Stimulated activated CD8-positive, alpha-beta memory T cell treated with anti-CD3 and anti-CD28 coated beads, Interleukin-7, amount 100 ng/mL, for 1 hour (primary cell): Measurements from ENCODE around the gene GRIK3.
"Not testable (repeated sequence)": the region's sequence is repeated elsewhere in the genome, so short reads cannot be mapped to it uniquely, and the experiment has no call there.

ENCODE experiments used
- DNase-seq, 2 donors: peaks; one replicate each; pipeline ENCODE4 v3.0.0-alpha.2; 2020; ENCODE audit warnings: low read depth in 2 of 2

Gene GRIK3

GRCh38 chr1:36767429-36767828, 266.9 kb downstream of the GRIK3 start:
- not testable (repeated sequence) for DNase-seq

- no peak for DNase-seq
These were observed 267.8 kb downstream of the GRIK3 start for GRCh38 chr1:36766481-36766880.

- DNase-seq, result no peak
These were observed 268.5 kb downstream of the GRIK3 start for GRCh38 chr1:36765785-36766300.

GRCh38 chr1:36764798-36765197, 269.5 kb downstream of the GRIK3 start:
- no peak for DNase-seq

GRCh38 chr1:36763771-36764170, 270.5 kb downstream of the GRIK3 start:
- no peak for DNase-seq

GRCh38 chr1:36762174-36762573, 272.1 kb downstream of the GRIK3 start:
- no peak for DNase-seq

DNA sequence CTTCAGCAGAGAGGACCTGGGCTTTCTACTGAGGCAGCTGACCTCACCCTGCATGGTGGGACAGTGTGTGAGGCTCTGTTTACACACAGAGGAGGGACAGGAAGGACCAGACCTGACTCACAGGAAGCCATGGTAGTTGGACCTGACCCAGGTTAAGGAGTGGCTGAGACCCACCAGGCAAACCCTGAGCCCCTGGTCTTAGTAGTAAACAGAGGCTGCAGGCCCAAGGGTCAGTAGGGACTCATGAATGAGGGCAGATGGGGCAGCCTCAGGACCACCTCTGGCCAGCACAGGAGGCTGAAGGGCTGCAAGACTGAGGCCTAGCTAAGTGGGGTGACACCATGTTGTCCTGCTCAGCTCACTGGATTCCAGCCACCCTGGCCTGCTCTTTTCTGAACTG, 273.2 kb downstream of the GRIK3 start:
- DNase-seq, result no peak

GRCh38 chr1:36760081-36760480, 274.2 kb downstream of the GRIK3 start:
- no peak for DNase-seq

DNA sequence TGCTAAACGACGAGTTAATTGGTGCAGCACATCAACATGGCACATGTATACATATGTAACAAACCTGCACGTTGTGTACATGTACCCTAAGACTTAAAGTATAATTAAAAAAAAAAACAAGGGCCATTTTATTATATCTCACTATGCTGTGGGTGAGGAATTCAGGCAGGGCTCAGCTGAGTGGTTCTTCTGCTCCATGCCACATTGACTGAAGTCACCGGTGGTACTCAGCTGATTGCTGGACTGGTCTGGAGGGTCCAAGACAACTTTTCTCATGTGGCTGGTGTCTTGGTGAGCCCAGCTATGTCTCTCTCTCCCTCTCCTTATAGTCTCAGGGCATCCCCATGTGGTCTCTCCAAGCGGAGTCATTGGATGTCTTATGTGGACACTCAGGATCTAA, 275.0 kb downstream of the GRIK3 start:
- no peak for DNase-seq

DNA sequence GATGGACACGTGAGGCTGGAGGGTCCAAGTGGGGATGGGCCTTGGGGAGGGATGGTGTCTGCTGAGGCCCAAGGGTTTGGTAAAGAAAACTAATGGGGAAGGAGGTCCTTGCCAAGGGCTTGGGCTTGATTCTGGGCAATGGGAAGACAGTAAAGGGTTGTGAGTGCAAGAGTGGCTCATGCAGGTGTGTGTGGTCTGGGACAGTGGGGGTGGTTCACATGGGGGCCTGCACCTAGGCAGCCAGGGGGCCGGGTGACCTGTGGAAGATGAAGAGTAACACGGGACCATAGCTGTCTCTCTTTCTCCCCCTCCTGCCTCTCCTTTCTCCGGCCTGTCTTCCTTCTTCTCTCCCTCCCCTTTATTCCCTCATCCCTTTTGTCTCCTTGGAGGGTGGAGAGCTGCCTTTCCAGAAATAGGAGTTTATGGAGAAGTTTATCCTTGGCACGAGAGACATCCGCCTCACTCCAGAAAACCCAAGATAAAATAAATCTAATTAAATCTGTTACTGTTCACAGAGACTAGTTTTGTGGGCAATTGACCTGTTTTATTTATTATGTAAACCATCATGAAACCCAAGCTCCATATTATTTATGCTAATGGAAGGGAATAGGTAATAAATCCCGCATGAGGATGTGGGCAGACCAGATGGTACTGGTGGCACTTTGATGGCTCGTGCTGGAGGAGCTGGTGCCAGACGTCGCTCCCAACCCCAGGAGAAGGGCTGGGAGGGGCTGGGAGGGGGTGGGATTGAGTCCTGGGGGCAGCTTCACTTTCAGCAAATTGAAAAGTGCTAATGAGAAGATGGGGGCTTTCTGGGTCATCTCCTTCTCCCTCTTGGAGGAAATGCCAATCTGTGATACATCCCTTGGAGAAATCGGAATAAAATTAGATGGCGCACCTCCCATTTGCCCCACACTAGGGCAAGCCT, 278.7 kb downstream of the GRIK3 start:
- DNase-seq, result no peak

- no peak for DNase-seq
These were observed 279.9 kb downstream of the GRIK3 start for GRCh38 chr1:36754366-36754765.

DNA sequence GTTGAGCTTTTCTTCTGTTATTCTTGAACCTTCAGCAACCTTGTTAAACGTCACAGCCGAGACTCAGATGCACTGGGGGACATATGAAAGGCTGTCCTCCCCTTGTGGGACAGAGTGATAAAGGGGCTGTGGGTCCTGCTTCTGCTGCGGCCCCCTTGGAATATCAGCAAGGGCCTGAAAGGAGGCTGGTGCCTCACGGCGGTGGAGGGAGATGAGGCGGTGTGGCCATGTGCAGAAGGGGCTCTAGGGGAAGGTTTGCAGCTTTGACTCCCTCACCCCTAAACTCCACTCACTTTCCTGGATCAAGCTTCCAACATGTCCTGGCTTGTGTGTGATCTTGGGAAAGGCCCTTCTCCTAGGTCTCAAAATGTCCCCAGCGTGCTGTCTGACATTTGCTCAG, 280.9 kb downstream of the GRIK3 start:
- no peak for DNase-seq

GRCh38 chr1:36752891-36753361, 281.4 kb downstream of the GRIK3 start:
- no peak for DNase-seq

DNA sequence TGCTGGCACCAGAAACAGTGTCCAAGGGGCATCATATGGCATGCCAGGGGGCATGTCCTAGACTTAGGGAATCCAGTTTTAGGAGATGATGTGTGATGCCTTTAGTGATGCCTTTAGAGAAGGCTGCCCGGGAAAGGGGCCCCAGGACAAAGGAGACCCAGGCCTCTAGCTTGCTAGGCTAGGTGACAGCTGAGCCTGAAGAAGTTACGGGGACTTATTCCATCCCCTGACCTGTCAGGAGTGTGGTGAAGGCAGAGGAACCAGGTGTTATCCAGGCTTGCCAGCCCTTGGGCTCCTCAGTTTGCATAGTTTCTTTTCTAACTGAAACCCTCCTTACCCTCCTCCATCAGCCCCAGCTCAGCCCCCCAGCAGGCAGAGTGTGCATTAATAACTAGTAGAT, 281.9 kb downstream of the GRIK3 start:
- no peak for DNase-seq

DNA sequence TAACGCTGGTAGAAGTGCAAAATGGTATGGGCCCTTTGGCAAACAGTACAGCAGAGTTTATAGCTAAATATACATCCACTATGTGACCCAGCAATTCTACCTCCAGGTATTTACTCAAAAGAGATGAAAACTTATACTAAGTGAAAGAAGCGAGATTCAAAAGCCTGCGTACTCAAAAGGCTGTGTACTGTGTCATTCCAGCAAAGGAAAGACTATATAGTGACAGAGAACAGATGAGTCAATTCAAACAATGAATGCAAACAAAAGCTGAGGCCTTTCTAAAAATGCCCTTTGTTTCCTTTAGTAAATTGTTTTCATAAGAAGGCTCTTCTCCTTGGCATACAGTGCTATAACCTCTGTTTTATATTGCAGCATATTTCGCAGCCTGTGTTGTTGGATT, 282.8 kb downstream of the GRIK3 start:
- DNase-seq, result no peak

DNA sequence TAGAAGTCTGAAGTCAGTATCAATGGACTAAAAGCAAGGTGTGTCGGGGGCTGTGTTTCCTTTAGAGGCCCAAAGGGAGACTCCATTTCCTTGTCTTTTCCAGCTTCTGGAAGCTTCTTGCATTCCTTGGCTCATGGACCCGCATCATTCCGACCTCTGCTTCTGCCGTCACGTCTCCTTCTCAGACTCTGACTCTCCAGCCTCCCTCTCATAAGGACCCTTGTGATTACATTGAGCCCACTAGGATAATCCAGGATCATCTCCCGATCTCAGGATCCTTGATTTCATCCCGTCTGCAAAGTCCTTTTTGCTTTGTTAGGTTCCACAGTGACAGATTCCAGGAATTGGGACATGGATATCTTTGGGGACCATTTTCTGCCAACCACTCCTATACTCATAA, 285.8 kb downstream of the GRIK3 start:
- DNase-seq, result no peak
